K562 (cell line): Measurements from ENCODE around the gene TRIM3. TPM values are rescaled to one million over a fixed set of nuclear protein-coding genes. Genes with fewer than 3 reads are reported as not detected.

ENCODE experiments used
- ATAC-seq: fragments of 200-7000 bp; cut with Tn5 transposase; 3 replicates; pipeline ENCODE4 v1.9.1; 2020; ENCODE audit warnings: moderate library complexity
- BruUV-seq: library from RNA; stranded (reverse); fragments of 400-500 nt; replicated peaks from 2 replicates; lab custom pipeline; 2021; lab: Mats Ljungman, UMichigan
- CTCF ChIA-PET: fragments of 300-600 bp; formaldehyde crosslinking; extraction: SDS; loops from one replicate; lab custom pipeline; 2021; ENCODE audit warnings: low intra/inter-chr PET ratio; lab: Yijun Ruan, JAX
- POLR2A ChIA-PET: fragments of 300-600, 350-650 bp; sonication (Branson Sonifier 250); formaldehyde crosslinking; extraction: SDS; loops from one replicate; lab custom pipeline; 2021; ENCODE audit warnings: antibody characterized with exemption, inconsistent platforms; lab: Yijun Ruan, JAX
- DNase-seq, 4 experiments: peaks; one replicate each; pipeline versions ENCODE4 v3.0.0 to v3.0.0-alpha.2; 2011 to 2018; ENCODE audit warnings: low spot score in 3 of 4, mixed read lengths in 3 of 4; ENCODE audit errors: extremely low read depth in 1 of 4
- FAIRE-seq: peaks from 2 replicates; lab custom pipeline; 2011; peaks lifted over from hg19 to GRCh38; lab: Jason Lieb, UNC
- H2AFZ ChIP-seq: 2 replicates; pipeline ENCODE4 v1.6.0; 2011; ENCODE audit warnings: low read depth, low read length, control low read depth, inconsistent platforms
- H3K27ac ChIP-seq: fragments of 200-600 bp; 3 replicates; pipeline ENCODE4 v1.8.0; 2011; ENCODE audit warnings: low read depth, mild to moderate bottlenecking, control low read depth, inconsistent platforms, low read length, moderate library complexity, mixed read lengths; ENCODE audit errors: extremely low read depth
- H3K27me3 ChIP-seq, 2 experiments: fragments of 300-600 bp in 1 of 2; 2 replicates in 1 of 2; 3 replicates in 1 of 2; pipeline versions ENCODE4 v1.6.0 to v1.8.0; 2011; ENCODE audit warnings: inconsistent platforms in 2 of 2, low read length in 2 of 2, mild to moderate bottlenecking in 1 of 2, mixed read lengths in 1 of 2, moderate library complexity in 1 of 2; ENCODE audit not compliant: control insufficient read depth in 2 of 2, insufficient read depth in 2 of 2
- H3K36me3 ChIP-seq: fragments of 300-600 bp; 3 replicates; pipeline ENCODE4 v1.8.0; 2011; ENCODE audit warnings: mild to moderate bottlenecking, low read length, inconsistent platforms; ENCODE audit not compliant: control insufficient read depth, insufficient read depth
- H3K4me1 ChIP-seq, 2 experiments: fragments of 200-600 bp in 1 of 2; replicated peaks in 1 of 2; 2 replicates in 1 of 2; 3 replicates in 1 of 2; pipeline versions ENCODE4 v1.5.1 to v1.8.0; 2011; ENCODE audit warnings: inconsistent platforms in 2 of 2, low read length in 2 of 2, mild to moderate bottlenecking in 1 of 2, mixed read lengths in 1 of 2, moderate library complexity in 1 of 2; ENCODE audit not compliant: control insufficient read depth in 2 of 2, insufficient read depth in 2 of 2
- H3K4me2 ChIP-seq: 2 replicates; pipeline ENCODE4 v1.6.1; 2011; ENCODE audit warnings: low read length, control low read depth, inconsistent platforms, mixed read lengths; ENCODE audit not compliant: insufficient read depth
- H3K4me3 ChIP-seq: fragments of 200-600 bp; sonication (generic), shearing (Covaris generic); 2 replicates; pipeline ENCODE4 v1.5.1; 2016; ENCODE audit warnings: control low read depth, inconsistent platforms
- H3K79me2 ChIP-seq: fragments of 200-600 bp; 3 replicates; pipeline ENCODE4 v1.8.0; 2011; ENCODE audit warnings: low read length, inconsistent platforms; ENCODE audit not compliant: control insufficient read depth, insufficient read depth
- H3K9ac ChIP-seq, 2 experiments: 2 replicates each; pipeline versions ENCODE4 v1.6.0 to v1.6.1; 2011; ENCODE audit warnings: low read depth in 2 of 2, low read length in 2 of 2, control low read depth in 1 of 2, inconsistent platforms in 1 of 2, mild to moderate bottlenecking in 1 of 2, mixed read lengths in 1 of 2; ENCODE audit not compliant: insufficient read depth in 1 of 2
- H3K9me1 ChIP-seq: one replicate; pipeline ENCODE4 v1.6.0; 2011; ENCODE audit warnings: inconsistent platforms, mild to moderate bottlenecking, low read length, moderate library complexity; ENCODE audit not compliant: control insufficient read depth, insufficient read depth
- H3K9me3 ChIP-seq: replicated peaks from 2 replicates; pipeline ENCODE4 v1.5.1; 2011; ENCODE audit warnings: low read depth, low read length, inconsistent platforms; ENCODE audit not compliant: control insufficient read depth, insufficient read depth
- H4K20me1 ChIP-seq: replicated peaks from 2 replicates; pipeline ENCODE4 v1.6.1; 2011; ENCODE audit warnings: low read length, inconsistent platforms, mixed read lengths; ENCODE audit not compliant: control insufficient read depth, insufficient read depth
- CEBPG ChIP-seq, 3 experiments: fragments of 200-800 bp in 1 of 3; sonication (Bioruptor generic) in 1 of 3; sonication (generic) in 1 of 3; formaldehyde crosslinking in 1 of 3; IDR thresholded peaks in 2 of 3; conservative IDR thresholded peaks in 1 of 3; 2 replicates each; pipeline versions ENCODE4 v1.6.1 to v1.8.0; 2016 to 2022; ENCODE audit warnings: missing compliant biosample characterization in 2 of 3, missing genetic modification characterization in 2 of 3, mild to moderate bottlenecking in 1 of 3, missing genetic modification reagents in 1 of 3
- DDX20 ChIP-seq: fragments of 450-650 bp; IDR thresholded peaks from 2 replicates; pipeline ENCODE4 v1.6.1; 2016; ENCODE audit warnings: missing genetic modification characterization, low read depth, mild to moderate bottlenecking, missing compliant biosample characterization, moderate library complexity
- FIP1L1 ChIP-seq: fragments of 200-400 bp; formaldehyde crosslinking; IDR thresholded peaks from 2 replicates; pipeline ENCODE4 v1.6.1; 2018; ENCODE audit warnings: mild to moderate bottlenecking, low read depth, low read length; ENCODE audit not compliant: poor library complexity, severe bottlenecking
- GATAD2B ChIP-seq: fragments of 450-650 bp; IDR thresholded peaks from 2 replicates; pipeline ENCODE4 v1.6.1; 2017; ENCODE audit warnings: mild to moderate bottlenecking, borderline replicate concordance
- HEY1 ChIP-seq: fragments of 250-450 bp; sonication (Bioruptor Pico); IDR thresholded peaks from 2 replicates; pipeline ENCODE4 v1.5.0; 2020; ENCODE audit warnings: mild to moderate bottlenecking, moderate library complexity, borderline replicate concordance
- KDM4B ChIP-seq, 2 experiments: fragments of 450-650 bp in 1 of 2; sonication (generic) in 1 of 2; IDR thresholded peaks; 2 replicates each; pipeline ENCODE4 v1.6.1; 2016 to 2017; ENCODE audit warnings: borderline replicate concordance in 2 of 2, antibody characterized with exemption in 1 of 2, low read depth in 1 of 2, mild to moderate bottlenecking in 1 of 2
- MAX ChIP-seq: sonication (generic); formaldehyde crosslinking; IDR thresholded peaks from 2 replicates; pipeline ENCODE4 v1.9.0; 2022; ENCODE audit warnings: mild to moderate bottlenecking, missing genetic modification reagents
- MLX ChIP-seq, 2 experiments: fragments of 450-650 bp in 1 of 2; sonication (generic) in 1 of 2; formaldehyde crosslinking; conservative IDR thresholded peaks; 2 replicates each; pipeline versions ENCODE4 v1.4.0 to v1.8.1; 2020 to 2022; ENCODE audit warnings: mild to moderate bottlenecking in 1 of 2, missing genetic modification reagents in 1 of 2
- MNT ChIP-seq, 2 experiments: fragments of 450-650 bp; conservative IDR thresholded peaks; 2 replicates each; pipeline ENCODE4 v1.6.1; 2017; ENCODE audit warnings: mild to moderate bottlenecking in 2 of 2, moderate library complexity in 2 of 2
- POLR2B ChIP-seq: fragments of 450-650 bp; IDR thresholded peaks from 2 replicates; pipeline ENCODE4 v1.6.1; 2018; ENCODE audit warnings: low read depth; ENCODE audit not compliant: partially characterized antibody
- STAT5B ChIP-seq: fragments of 250-450 bp; sonication (Bioruptor Pico); IDR thresholded peaks from 2 replicates; pipeline ENCODE4 v1.8.0; 2021; ENCODE audit warnings: mild to moderate bottlenecking, inconsistent platforms
- YY1 ChIP-seq, 3 experiments: IDR thresholded peaks; 2 replicates each; pipeline ENCODE4 v1.6.1; 2011; ENCODE audit warnings: low read length in 2 of 3, mild to moderate bottlenecking in 2 of 3, moderate library complexity in 2 of 3, borderline replicate concordance in 1 of 3, control low read depth in 1 of 3, low read depth in 1 of 3; ENCODE audit not compliant: insufficient read depth in 3 of 3, insufficient replicate concordance in 2 of 3, control insufficient read depth in 1 of 3, insufficient read length in 1 of 3; ENCODE audit errors: extremely low read depth in 1 of 3
- ZBTB26 ChIP-seq: fragments of 450-650 bp; formaldehyde crosslinking; IDR thresholded peaks from 2 replicates; pipeline ENCODE4 v1.4.0; 2022; ENCODE audit warnings: missing genetic modification characterization
- ZNF408 ChIP-seq: fragments of 250-450 bp; sonication (Bioruptor Pico); IDR thresholded peaks from 2 replicates; pipeline ENCODE4 v1.4.0; 2020; ENCODE audit warnings: low read depth, mild to moderate bottlenecking, moderate library complexity
- ZNF780A ChIP-seq: fragments of 250-450 bp; sonication (Bioruptor Pico); IDR thresholded peaks from 2 replicates; pipeline ENCODE4 v1.5.0; 2021; ENCODE audit warnings: mild to moderate bottlenecking
- WGBS: fragments of 100-300 bp; shearing (Covaris generic); methylation state at CpG from one replicate; pipeline ENCODE4 v1.1.6; 2016; ENCODE audit warnings: low coverage, mixed read lengths; ENCODE audit not compliant: insufficient coverage; ENCODE audit errors: missing lambda C conversion rate; 5-methylcytosine and 5-hydroxymethylcytosine counted together
- in situ Hi-C: fragments of 300-500 bp; cut with MboI; formaldehyde crosslinking; loops from 4 replicates; pipeline ENCODE4 v1.15.0; 2018; ENCODE audit warnings: inconsistent platforms, mixed read lengths
- intact Hi-C: fragments of 100-400 bp; cut with micrococcal nuclease; formaldehyde crosslinking; loops from 2 replicates; pipeline ENCODE4 v1.14.2; 2022
- polyA plus RNA-seq, 8 experiments: library from polyadenylated mRNA; depleted of rRNA in 4 of 8; stranded (reverse) in 5 of 8; unstranded in 3 of 8; fragments of >200 nt; fragmentation: Nextera tagmentation in 2 of 8; fragmentation: Illumina TruSeq in 1 of 8; extraction: Ambion mirVana in 2 of 8; extraction: Trizol in 1 of 8; gene quantifications; 2 replicates each; pipeline versions ENCODE4 v1.2.1 to v1.2.3, GENCODE V29; 2011 to 2014; ENCODE audit warnings: inconsistent platforms in 1 of 8, missing spikeins in 1 of 8
- total RNA-seq, 7 experiments: library from RNA; depleted of rRNA in 6 of 7; stranded (reverse); fragments of >200 nt in 6 of 7; fragmentation: Illumina TruSeq in 2 of 7; extraction: Trizol in 2 of 7; gene quantifications; 2 replicates each; pipeline versions ENCODE4 v1.2.1 to v1.2.3, GENCODE V29; 2011 to 2021; ENCODE audit warnings: low replicate concordance in 1 of 7

Gene TRIM3
- total and polyA plus RNA-seq, 9 of the 15 experiments (the other 6 are each of a cell fraction or from before 2014, with no cell fraction given), result 0.45 to 9.2 (median 4.7) TPM

- TF ChIP-seq MNT (conservative IDR thresholded peaks at IDR 0.05) (peak in 1 of 2 experiments; percentile 42; a peak in 1 of 4 replicates), MAX (CRISPR knock-in tag) (peak; percentile 37; the same call in 1 of the 2 replicates), STAT5B (CRISPR knock-in tag) (no peak)
Measured at GRCh38 chr11:6413791-6414201, 59.9 kb downstream of the TRIM3 start (continued).

GRCh38 chr11:6411594-6412031 lies 62.1 kb downstream of the TRIM3 start:
- Histone ChIP-seq H2AFZ (no peak overlapping the region), H3K4me3 (no peak overlapping the region), H3K27ac (no peak overlapping the region), H3K79me2 (no peaks in the 10 kb centered on the region), H3K4me2 (no peak overlapping the region), H3K9ac (peak overlapping the region in 1 of 2 experiments; percentile 17; a peak in 1 of 4 replicates), H4K20me1 (0 out of 2 replicates have a peak, but pooled peaks cover 3% of the 10 kb centered on the region), H3K4me1 (peaks cover 2 to 9% of the 10 kb centered on the region in 2 experiments; a peak in 2 of 5 replicates), H3K9me1 (no peaks in the 10 kb centered on the region), H3K27me3 (peaks cover 35 to 56% of the 10 kb centered on the region in 2 experiments), H3K36me3 (no peaks in the 10 kb centered on the region), H3K9me3 (no peaks in the 10 kb centered on the region)
- intact Hi-C loops, result no loop called here
- DNase-seq, result no peak
- WGBS, result 19% methylated on average over 10 of the region's 10 CpGs
- ChIA-PET POLR2A (interaction anchor here (0.6 to 1.2 kb wide), 5 partner anchors 8 to 567 kb away, joined by 3 read pairs; no protein-coding TSS in a partner anchor), CTCF (no interaction called here)
- FAIRE-seq, result no peak
- ATAC-seq, result no peak
- no TSS peak for BruUV-seq
- in situ Hi-C loops, result no loop called here
- TF ChIP-seq CEBPG (CRISPR knock-in tag; IDR thresholded peaks at IDR 0.05) (no peak), CEBPG (tag; conservative IDR thresholded peaks at IDR 0.05 in 1 of 2, IDR thresholded peaks at IDR 0.05 in 1 of 2) (no peak), YY1 (IDR thresholded peaks at IDR 0.05; ENCODE audit: borderline replicate concordance in 1 of 3, control insufficient read depth in 1 of 3, extremely low read depth in 1 of 3, insufficient read depth in 3 of 3, insufficient read length in 1 of 3, insufficient replicate concordance in 2 of 3, low read depth in 1 of 3, low read length in 2 of 3) (no peak), FIP1L1 (no peak), HEY1 (CRISPR knock-in tag) (no peak), ZNF408 (CRISPR knock-in tag) (no peak), ZBTB26 (CRISPR knock-in tag) (no peak), KDM4B (IDR thresholded peaks at IDR 0.05; ENCODE audit: borderline replicate concordance in 2 of 2, low read depth in 1 of 2) (no peak), POLR2B (no peak), DDX20 (no peak), ZNF780A (CRISPR knock-in tag) (no peak), MLX (CRISPR knock-in tag; conservative IDR thresholded peaks at IDR 0.05) (no peak), GATAD2B (no peak)
